ENCODE results near the gene RTTN. TPM values are rescaled to one million over a fixed set of nuclear protein-coding genes. Genes with fewer than 3 reads are reported as not detected.
"Not testable (repeated sequence)": the region's sequence is repeated elsewhere in the genome, so short reads cannot be mapped to it uniquely, and the experiment has no call there.

RTTN gene
- polyA plus RNA-seq, 2 of the 4 experiments (the other 2 are of a cell fraction): 8.4 to 24.6 TPM

GRCh38 chr18:69978732-69979715 is 226.5 kb downstream of the RTTN start:
- Histone ChIP-seq H3K4me2 (no peak overlapping the region), H3K4me1 (no peaks in the 10 kb centered on the region), H3K27ac (no peak overlapping the region), H3K9me3 (peaks cover 12% of the 10 kb centered on the region; the same call in 2 of the 3 replicates), H3K4me3 (no peak overlapping the region)
- POLR2A ChIA-PET: no interaction called here
- no peak for ATAC-seq
- FAIRE-seq: no peak
- TF ChIP-seq GATA3 (IDR thresholded peaks at IDR 0.05; ENCODE audit: borderline replicate concordance): no peak
- TF ChIP-seq KDM5A (IDR thresholded peaks at IDR 0.05): no peak
- TF ChIP-seq BCL3 (IDR thresholded peaks at IDR 0.05): no peak
- TF ChIP-seq NPAS2 (CRISPR knock-in tag; IDR thresholded peaks at IDR 0.05; ENCODE audit: borderline replicate concordance): no peak
- TF ChIP-seq ZSCAN20 (CRISPR knock-in tag; IDR thresholded peaks at IDR 0.05): no peak
- TF ChIP-seq NR3C1 (IDR thresholded peaks at IDR 0.05): no peak
- TF ChIP-seq EHMT2 (IDR thresholded peaks at IDR 0.05; ENCODE audit: low read depth): no peak
- no peak for TF ChIP-seq EHF (CRISPR knock-in tag; IDR thresholded peaks at IDR 0.05)
- no peak for TF ChIP-seq JUN (IDR thresholded peaks at IDR 0.05)
- TF ChIP-seq RCOR1 (IDR thresholded peaks at IDR 0.05; ENCODE audit: low read depth, low read length): no peak
- CTCF ChIA-PET: no interaction called here
- WGBS (ENCODE audit: missing lambda C conversion rate): 86% methylated on average over 13 of the region's 13 CpGs
- no peak for DNase-seq (ENCODE audit: low read depth in 1 of 2, low spot score in 1 of 2)

GRCh38 chr18:69975294-69975693 is 230.2 kb downstream of the RTTN start:
- POLR2A ChIA-PET; DNase-seq (ENCODE audit: low read depth in 1 of 2, low spot score in 1 of 2); H3K27ac ChIP-seq; H3K4me3 ChIP-seq; ATAC-seq; H3K4me2 ChIP-seq; FAIRE-seq; CTCF ChIA-PET; H3K4me1 ChIP-seq: not testable (repeated sequence)
- 70% methylated on average over 4 of the region's 4 CpGs for WGBS (ENCODE audit: missing lambda C conversion rate)
- H3K9me3 ChIP-seq: peaks cover 16% of the 10 kb centered on the region; the same call in 2 of the 3 replicates

DNA sequence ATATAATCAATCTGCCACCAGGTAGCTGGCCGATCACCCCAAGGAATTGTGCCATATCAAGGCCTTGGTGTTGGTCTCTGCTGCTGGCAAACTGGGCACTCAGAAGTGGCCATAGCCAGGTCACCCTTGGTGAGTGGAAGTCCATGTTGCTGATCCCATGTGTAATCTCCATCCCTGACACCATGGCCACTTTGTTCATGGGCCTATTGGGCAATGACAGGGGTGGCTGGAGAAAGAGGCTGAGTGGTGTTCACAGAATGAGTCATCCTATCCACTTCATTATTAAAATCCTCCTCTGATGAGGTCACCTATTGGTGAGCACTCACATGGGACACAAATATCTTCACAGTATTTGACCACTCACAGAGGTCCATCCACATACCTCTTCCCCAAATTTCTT is 231.1 kb downstream of the RTTN start:
- POLR2A ChIA-PET: no interaction called here
- CTCF ChIA-PET: no interaction called here

DNA sequence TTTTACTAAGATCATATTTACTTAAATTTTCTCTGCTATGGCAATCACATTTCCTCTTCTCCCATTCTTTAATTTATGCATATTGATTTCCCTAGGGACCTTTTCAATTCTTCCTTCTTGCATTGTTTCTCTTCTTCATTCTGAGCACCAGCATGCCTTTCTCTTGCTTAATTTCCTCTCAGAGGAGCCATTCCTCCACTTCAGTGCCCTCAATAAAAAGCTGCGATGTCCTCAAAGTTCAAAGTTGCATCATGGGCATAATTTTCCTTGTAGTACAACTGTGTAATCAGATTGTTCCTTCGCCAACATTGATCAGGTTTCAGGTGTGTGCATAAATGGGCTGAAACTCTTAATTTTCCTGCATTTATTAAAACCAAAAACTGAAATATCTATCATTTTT is 236.0 kb downstream of the RTTN start:
- ChIA-PET POLR2A (no interaction called here), CTCF (no interaction called here)
- no peak overlapping the region for H3K4me3 ChIP-seq
- ATAC-seq (no peak), DNase-seq (ENCODE audit: low read depth in 1 of 2, low spot score in 1 of 2) (no peak), FAIRE-seq (no peak)
- 60% methylated on average over 2 of the region's 2 CpGs for WGBS (ENCODE audit: missing lambda C conversion rate)
- no peak for TF ChIP-seq PHF8 (IDR thresholded peaks at IDR 0.05; ENCODE audit: borderline replicate concordance, low read depth)
- TF ChIP-seq ZFP36 (IDR thresholded peaks at IDR 0.05; ENCODE audit: borderline replicate concordance, partially characterized antibody): no peak
- TF ChIP-seq CHD2 (IDR thresholded peaks at IDR 0.05; ENCODE audit: low read length, partially characterized antibody): no peak
- no peak for TF ChIP-seq JUNB (IDR thresholded peaks at IDR 0.05)
- TF ChIP-seq, protein P1, sequence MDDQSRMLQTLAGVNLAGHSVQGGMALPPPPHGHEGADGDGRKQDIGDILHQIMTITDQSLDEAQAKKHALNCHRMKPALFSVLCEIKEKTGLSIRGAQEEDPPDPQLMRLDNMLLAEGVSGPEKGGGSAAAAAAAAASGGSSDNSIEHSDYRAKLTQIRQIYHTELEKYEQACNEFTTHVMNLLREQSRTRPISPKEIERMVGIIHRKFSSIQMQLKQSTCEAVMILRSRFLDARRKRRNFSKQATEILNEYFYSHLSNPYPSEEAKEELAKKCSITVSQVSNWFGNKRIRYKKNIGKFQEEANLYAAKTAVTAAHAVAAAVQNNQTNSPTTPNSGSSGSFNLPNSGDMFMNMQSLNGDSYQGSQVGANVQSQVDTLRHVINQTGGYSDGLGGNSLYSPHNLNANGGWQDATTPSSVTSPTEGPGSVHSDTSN (IDR thresholded peaks at IDR 0.05): no peak
- no peak overlapping the region for H3K27ac ChIP-seq
- H3K4me1 ChIP-seq: no peaks in the 10 kb centered on the region
- H3K4me2 ChIP-seq: no peak overlapping the region
- 0 out of 3 replicates have a peak, but pooled peaks cover 4% of the 10 kb centered on the region for H3K9me3 ChIP-seq

More for the DNA sequence above, 231.1 kb downstream of the RTTN start:
- no peaks in the 10 kb centered on the region for H3K4me1 ChIP-seq
- H3K9me3 ChIP-seq: peaks cover 16% of the 10 kb centered on the region; the same call in 2 of the 3 replicates
- no peak overlapping the region for H3K27ac ChIP-seq
- H3K4me3 ChIP-seq: no peak overlapping the region
- no peak for FAIRE-seq
- TF ChIP-seq GATA3 (IDR thresholded peaks at IDR 0.05; ENCODE audit: borderline replicate concordance) (no peak), KDM5A (IDR thresholded peaks at IDR 0.05) (no peak), USF2 (IDR thresholded peaks at IDR 0.05) (no peak), FOXS1 (CRISPR knock-in tag; IDR thresholded peaks at IDR 0.05) (no peak), FOSL2 (IDR thresholded peaks at IDR 0.05) (no peak), FOSL2 (CRISPR knock-in tag; IDR thresholded peaks at IDR 0.05) (peak; percentile 45; the same call in 1 of the 2 replicates), ZFP36 (IDR thresholded peaks at IDR 0.05; ENCODE audit: borderline replicate concordance, partially characterized antibody) (no peak)
- 100% methylated on average over 1 of the region's 1 CpG for WGBS (ENCODE audit: missing lambda C conversion rate)
- no peak for DNase-seq (ENCODE audit: low read depth in 1 of 2, low spot score in 1 of 2)
- H3K4me2 ChIP-seq: no peak overlapping the region
- no peak for ATAC-seq

All from A549 (cell line).